ENCODE data around the gene MAP3K7. TPM values are rescaled to one million over a fixed set of nuclear protein-coding genes. Genes with fewer than 3 reads are reported as not detected.
A peak's percentile ranks its signal among the peaks of the same experiment; 100 is the strongest.

Gene MAP3K7
- 10 to 100 TPM; 21.1 to 25.6 (median 24.2) TPM for total RNA-seq
- 35.2 TPM for total RNA-seq (2013)
- 39.8 to 115 (median 79.2) reads per million in 29 experiments for total RNA-seq

DNA sequence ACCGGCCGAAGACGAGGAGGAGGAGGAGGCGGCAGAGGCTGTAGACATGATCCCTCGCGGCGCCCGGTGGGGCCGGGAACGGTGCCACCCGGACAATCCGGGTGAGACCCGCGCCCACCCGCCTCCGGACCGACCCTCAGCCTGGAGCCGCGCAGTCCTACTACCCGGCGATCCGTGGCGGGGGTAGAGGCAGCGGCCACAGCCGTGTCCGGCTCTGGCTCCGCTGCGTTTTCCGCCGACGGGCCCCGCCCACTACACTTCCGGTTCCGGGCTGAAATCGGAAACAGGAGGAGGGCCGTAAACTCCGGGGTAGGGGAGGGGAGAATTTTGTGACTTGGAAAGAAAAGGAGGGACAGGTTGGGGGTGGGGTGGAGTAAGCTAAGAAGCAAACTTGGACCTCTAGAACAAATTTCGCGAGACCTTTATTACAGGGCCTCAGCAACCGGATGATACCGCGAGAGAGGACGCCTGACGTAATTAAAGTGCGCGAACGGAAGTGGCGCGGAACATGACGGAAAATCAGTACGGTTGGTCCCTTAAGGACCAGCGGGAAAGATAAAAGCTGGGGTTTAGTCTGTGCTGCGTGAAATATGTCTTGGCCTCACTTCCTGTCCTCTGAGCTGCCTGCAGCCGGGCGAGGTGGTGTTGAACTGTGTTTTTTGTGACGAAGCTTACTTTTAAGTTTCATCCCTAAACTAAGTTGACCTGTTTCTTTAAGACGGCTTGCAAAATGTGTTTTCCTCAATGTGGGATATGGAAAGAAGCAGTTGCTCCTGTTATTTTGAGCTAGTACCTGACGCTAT, at the start of gene MAP3K7:
Gene MAP3K7 (minus strand): TSS at position 237 of the 803 bp plus-strand sequence. CDS start 189 bp downstream, at position 48.
- Histone ChIP-seq H3K9me3 (no peaks in the 10 kb centered on the region), H3K27me3 (replicated peaks in 1 of 2; ENCODE audit: control insufficient read depth in 2 of 2, extremely low read depth in 1 of 2, insufficient read depth in 2 of 2, low read length in 1 of 2) (peaks cover 0 to 3% of the 10 kb centered on the region in 2 experiments), H3K36me3 (ENCODE audit: control insufficient read depth in 2 of 2, extremely low read depth in 1 of 2, insufficient read depth in 1 of 2, low read length in 1 of 2) (no peaks in the 10 kb centered on the region), H3K4me3 (ENCODE audit: control insufficient read depth in 1 of 2, extremely low read depth in 1 of 2, low read length in 1 of 2) (peak within 1 kb of the TSS; percentile 73 to 91), H3K4me1 (ENCODE audit: control insufficient read depth in 1 of 2, extremely low read depth in 1 of 2, insufficient read depth in 2 of 2, low read length in 2 of 2) (peaks cover 8 to 24% of the 10 kb centered on the region in 2 experiments), H3K27ac (ENCODE audit: low read length) (peak within 1 kb of the TSS; percentile 98)
- under 1% methylated on average over 52 of the region's 58 CpGs for WGBS (ENCODE audit: insufficient coverage)
- peak; percentile 80 to 97 (median 90) for DNase-seq
- Mint-ChIP-seq H3K27me3 (peaks cover 2 to 4% of the 10 kb centered on the region in 2 donors), H3K4me1 (peaks cover 47% of the 10 kb centered on the region in 3 donors), H3K9me3 (no peaks in the 10 kb centered on the region), H3K4me3 (peak within 1 kb of the TSS; percentile 90 to 97 (median 94)), H3K36me3 (no peaks in the 10 kb centered on the region), H3K27ac (peak within 1 kb of the TSS; percentile 99)
- CTCF ChIA-PET: interaction anchor here (0.5 to 1.0 kb wide), 5 partner anchors 10 to 1507 kb away, joined by 3 to 5 read pairs (median 3); partner anchors contain the start of genes MDN1 (in 1 of the 2) and PNRC1 (in 1 of the 2)
- POLR2A ChIA-PET: interaction anchor here (0.5 to 0.9 kb wide), 4 partner anchors 12 to 768 kb away, joined by 3 to 5 read pairs (median 3); partner anchors contain the start of gene MDN1 (in 1 of the 2)
- ATAC-seq (replicated peaks in 1 of 4): peak; percentile 84 to 87 (median 84)

DNA sequence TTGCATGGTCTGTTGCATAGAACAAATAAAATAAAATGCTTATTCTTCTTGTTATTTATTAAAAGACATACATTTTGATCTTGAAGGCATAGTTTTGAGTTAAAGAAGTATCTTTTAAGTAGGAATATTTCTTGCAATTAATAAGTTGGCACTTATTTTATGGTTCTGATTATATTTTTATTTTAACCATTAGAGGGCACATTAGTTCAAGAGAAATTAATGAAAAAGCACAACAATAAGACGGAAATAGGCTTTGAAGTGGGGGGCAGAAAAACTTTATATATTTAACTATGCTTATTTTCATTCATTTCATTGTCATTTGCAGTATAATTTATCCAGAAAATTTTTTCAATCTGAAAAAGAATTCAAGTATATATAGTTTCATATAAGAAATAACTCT, 44.2 kb upstream of the MAP3K7 start:
- no CpG with 5 or more reads among the region's 1 CpG for WGBS (ENCODE audit: insufficient coverage)
- H3K27me3 Mint-ChIP-seq: peaks cover 17 to 20% of the 10 kb centered on the region in 2 donors
- ChIA-PET POLR2A (no interaction called here), CTCF (interaction anchor here in 1 of 2 donors (0.5 kb wide), 1 partner anchor 139 kb away, joined by 3 read pairs; no protein-coding TSS in a partner anchor)
- H3K4me3 ChIP-seq (ENCODE audit: control insufficient read depth in 1 of 2, extremely low read depth in 1 of 2, low read length in 1 of 2): no peak overlapping the region
- H3K36me3 Mint-ChIP-seq: no peaks in the 10 kb centered on the region
- H3K27me3 ChIP-seq (replicated peaks in 1 of 2; ENCODE audit: control insufficient read depth in 2 of 2, extremely low read depth in 1 of 2, insufficient read depth in 2 of 2, low read length in 1 of 2): no peaks in the 10 kb centered on the region
- H3K36me3 ChIP-seq (ENCODE audit: control insufficient read depth in 2 of 2, extremely low read depth in 1 of 2, insufficient read depth in 1 of 2, low read length in 1 of 2): no peaks in the 10 kb centered on the region
- H3K9me3 ChIP-seq: no peaks in the 10 kb centered on the region
- no peaks in the 10 kb centered on the region for H3K4me1 Mint-ChIP-seq
- DNase-seq (no peak), ATAC-seq (replicated peaks in 1 of 4) (no peak)
- H3K9me3 Mint-ChIP-seq: peaks cover 0 to 8% (median 3%) of the 10 kb centered on the region in 3 donors
- no peak overlapping the region for H3K27ac Mint-ChIP-seq
- H3K27ac ChIP-seq (ENCODE audit: low read length): no peak overlapping the region
- H3K4me1 ChIP-seq (ENCODE audit: control insufficient read depth in 1 of 2, extremely low read depth in 1 of 2, insufficient read depth in 2 of 2, low read length in 2 of 2): no peaks in the 10 kb centered on the region
- H3K4me3 Mint-ChIP-seq: no peak overlapping the region

DNA sequence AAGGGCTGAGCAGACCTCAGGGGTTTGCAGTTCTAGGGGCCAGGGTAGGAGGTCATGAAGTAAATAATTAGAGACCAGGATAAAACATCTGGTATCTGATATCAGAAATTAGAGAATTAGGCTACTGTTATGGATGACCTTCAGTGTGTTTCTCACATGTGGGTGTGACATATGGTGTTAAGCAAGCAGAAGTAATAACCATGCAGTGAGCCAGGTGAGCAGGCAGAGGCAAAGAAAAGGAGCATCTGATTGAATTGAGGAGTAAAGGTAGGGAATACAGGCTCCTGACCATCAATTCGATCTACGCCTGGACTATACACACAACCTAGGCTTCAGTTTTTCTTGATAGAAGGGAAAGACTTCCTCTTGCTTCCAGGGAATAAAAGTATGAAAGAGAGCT, 34.7 kb upstream of the MAP3K7 start:
- Histone ChIP-seq H3K4me3 (ENCODE audit: control insufficient read depth in 1 of 2, extremely low read depth in 1 of 2, low read length in 1 of 2) (no peak overlapping the region), H3K36me3 (ENCODE audit: control insufficient read depth in 2 of 2, extremely low read depth in 1 of 2, insufficient read depth in 1 of 2, low read length in 1 of 2) (no peaks in the 10 kb centered on the region), H3K27ac (ENCODE audit: low read length) (no peak overlapping the region), H3K9me3 (no peaks in the 10 kb centered on the region), H3K4me1 (ENCODE audit: control insufficient read depth in 1 of 2, extremely low read depth in 1 of 2, insufficient read depth in 2 of 2, low read length in 2 of 2) (no peaks in the 10 kb centered on the region), H3K27me3 (replicated peaks in 1 of 2; ENCODE audit: control insufficient read depth in 2 of 2, extremely low read depth in 1 of 2, insufficient read depth in 2 of 2, low read length in 1 of 2) (peaks cover 0 to 13% of the 10 kb centered on the region in 2 experiments)
- Mint-ChIP-seq H3K4me3 (no peak overlapping the region), H3K36me3 (no peaks in the 10 kb centered on the region), H3K4me1 (no peaks in the 10 kb centered on the region), H3K27ac (no peak overlapping the region), H3K27me3 (peaks cover 51 to 60% of the 10 kb centered on the region in 2 donors), H3K9me3 (peaks cover 0 to 15% (median 7%) of the 10 kb centered on the region in 3 donors)
- WGBS (ENCODE audit: insufficient coverage): no CpG with 5 or more reads among the region's 2 CpGs
- DNase-seq: no peak
- POLR2A ChIA-PET: no interaction called here
- no peak for ATAC-seq (replicated peaks in 1 of 4)
- CTCF ChIA-PET: no interaction called here

DNA sequence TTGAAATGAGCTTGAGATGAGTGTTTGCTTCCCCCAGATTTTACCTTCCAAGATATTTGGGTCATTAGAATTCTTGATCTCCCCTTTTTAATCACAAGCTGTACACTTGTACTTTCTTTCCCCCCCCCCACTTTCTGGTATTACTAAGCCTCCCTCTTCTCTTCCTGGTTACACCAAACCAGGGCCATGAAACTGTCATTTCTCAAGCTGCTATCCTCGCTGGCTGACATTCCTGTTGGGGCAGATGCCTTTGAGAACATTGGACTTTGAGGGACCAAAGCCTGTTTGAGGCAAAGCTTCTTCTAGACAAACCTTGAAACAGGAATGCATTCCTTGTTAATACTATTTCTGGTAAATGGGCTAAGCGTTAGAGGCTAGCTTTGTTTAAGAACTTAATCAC, 32.3 kb upstream of the MAP3K7 start:
- Histone ChIP-seq H3K4me3 (ENCODE audit: control insufficient read depth in 1 of 2, extremely low read depth in 1 of 2, low read length in 1 of 2) (no peak overlapping the region), H3K36me3 (ENCODE audit: control insufficient read depth in 2 of 2, extremely low read depth in 1 of 2, insufficient read depth in 1 of 2, low read length in 1 of 2) (no peaks in the 10 kb centered on the region), H3K27ac (ENCODE audit: low read length) (no peak overlapping the region), H3K9me3 (no peaks in the 10 kb centered on the region), H3K27me3 (replicated peaks in 1 of 2; ENCODE audit: control insufficient read depth in 2 of 2, extremely low read depth in 1 of 2, insufficient read depth in 2 of 2, low read length in 1 of 2) (peaks cover 0 to 16% of the 10 kb centered on the region in 2 experiments), H3K4me1 (ENCODE audit: control insufficient read depth in 1 of 2, extremely low read depth in 1 of 2, insufficient read depth in 2 of 2, low read length in 2 of 2) (no peaks in the 10 kb centered on the region)
- Mint-ChIP-seq H3K4me1 (no peaks in the 10 kb centered on the region), H3K27ac (no peak overlapping the region), H3K4me3 (no peak overlapping the region), H3K36me3 (no peaks in the 10 kb centered on the region), H3K27me3 (peaks cover 54 to 62% of the 10 kb centered on the region in 2 donors), H3K9me3 (peaks cover 0 to 1% (median 1%) of the 10 kb centered on the region in 3 donors)
- POLR2A ChIA-PET: no interaction called here
- no CpG with 5 or more reads among the region's 2 CpGs for WGBS (ENCODE audit: insufficient coverage)
- ATAC-seq (replicated peaks in 1 of 4) (no peak), DNase-seq (no peak)
- CTCF ChIA-PET: interaction anchor here (0.6 kb wide), 2 partner anchors 135 to 679 kb away, joined by 5 to 6 read pairs; no protein-coding TSS in a partner anchor

DNA sequence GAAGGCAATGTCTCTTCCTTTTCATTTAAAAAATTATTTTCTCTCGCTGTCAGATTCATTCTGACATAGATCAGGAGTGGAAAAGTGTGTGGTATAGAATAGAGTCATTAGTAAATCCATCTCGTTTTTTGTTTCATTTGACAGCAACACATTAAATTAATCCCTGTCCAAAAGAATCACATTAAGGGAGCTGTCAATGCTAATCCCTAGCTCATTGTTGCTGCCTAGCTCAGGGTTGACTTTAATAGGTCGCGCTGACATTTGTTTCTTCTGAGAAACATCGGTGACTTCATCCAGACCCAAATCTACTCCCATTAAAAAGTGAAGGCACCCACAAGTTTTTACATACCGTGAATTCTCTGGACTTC, 25.4 kb upstream of the MAP3K7 start:
- Mint-ChIP-seq H3K4me3 (peak overlapping the region; percentile 5 to 94 (median 13)), H3K27me3 (peaks cover 58 to 69% of the 10 kb centered on the region in 2 donors), H3K27ac (no peak overlapping the region), H3K36me3 (no peaks in the 10 kb centered on the region), H3K9me3 (no peaks in the 10 kb centered on the region), H3K4me1 (peaks cover 9 to 18% (median 11%) of the 10 kb centered on the region in 3 donors)
- Histone ChIP-seq H3K4me1 (ENCODE audit: control insufficient read depth in 1 of 2, extremely low read depth in 1 of 2, insufficient read depth in 2 of 2, low read length in 2 of 2) (peaks cover 2 to 17% of the 10 kb centered on the region in 2 experiments), H3K27ac (ENCODE audit: low read length) (no peak overlapping the region), H3K9me3 (no peaks in the 10 kb centered on the region), H3K4me3 (ENCODE audit: control insufficient read depth in 1 of 2, extremely low read depth in 1 of 2, low read length in 1 of 2) (no peak overlapping the region), H3K36me3 (ENCODE audit: control insufficient read depth in 2 of 2, extremely low read depth in 1 of 2, insufficient read depth in 1 of 2, low read length in 1 of 2) (no peaks in the 10 kb centered on the region), H3K27me3 (replicated peaks in 1 of 2; ENCODE audit: control insufficient read depth in 2 of 2, extremely low read depth in 1 of 2, insufficient read depth in 2 of 2, low read length in 1 of 2) (peaks cover 2 to 27% of the 10 kb centered on the region in 2 experiments)
- no CpG with 5 or more reads among the region's 6 CpGs for WGBS (ENCODE audit: insufficient coverage)
- ATAC-seq (replicated peaks in 1 of 4): no peak
- ChIA-PET CTCF (interaction anchor here in 1 of 2 donors (0.9 kb wide), 1 partner anchor 328 kb away, joined by 3 read pairs; no protein-coding TSS in a partner anchor), POLR2A (no interaction called here)
- DNase-seq: no peak

DNA sequence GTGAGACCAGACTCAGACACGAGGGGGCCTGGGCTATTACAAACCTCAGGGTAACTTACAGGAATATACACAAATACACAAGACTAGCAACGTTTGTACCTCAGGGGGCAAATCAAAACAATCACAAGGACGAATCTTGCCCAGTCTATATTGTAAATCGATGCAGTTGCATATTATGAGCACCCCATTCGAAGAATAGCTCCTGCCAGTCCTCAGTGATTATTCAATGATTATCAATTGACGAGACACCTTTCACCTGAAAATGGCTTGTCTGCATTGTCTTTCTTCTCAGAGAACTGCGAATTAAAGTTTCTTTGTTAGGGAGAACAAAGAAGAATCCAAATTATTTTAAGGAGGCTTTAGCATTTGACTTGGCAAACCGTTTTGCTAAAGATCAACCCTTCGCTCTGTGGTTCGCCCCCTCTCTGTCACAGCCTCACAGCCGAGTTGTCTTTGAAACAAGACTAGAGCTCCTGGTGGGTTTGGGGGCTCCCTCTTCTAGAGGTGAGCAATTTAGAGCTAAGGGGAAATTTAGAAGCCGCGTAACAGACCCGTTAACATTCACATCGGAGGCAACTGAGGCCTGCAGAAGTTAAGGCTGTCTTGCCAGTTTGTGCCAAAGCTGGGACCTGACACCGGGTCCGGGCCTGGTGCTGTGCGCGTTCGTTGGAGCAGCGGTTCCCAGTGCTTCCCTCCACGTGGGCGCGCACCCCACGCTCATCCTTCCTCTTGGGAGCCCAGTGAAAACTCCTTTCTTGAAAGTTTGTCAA, 24.9 kb upstream of the MAP3K7 start:
- Mint-ChIP-seq H3K27ac (no peak overlapping the region), H3K27me3 (peaks cover 54 to 68% of the 10 kb centered on the region in 2 donors), H3K9me3 (no peaks in the 10 kb centered on the region), H3K4me1 (peaks cover 9 to 18% (median 11%) of the 10 kb centered on the region in 3 donors), H3K4me3 (peak overlapping the region; percentile 80 to 94 (median 82)), H3K36me3 (no peaks in the 10 kb centered on the region)
- 72% methylated on average over 20 of the region's 25 CpGs for WGBS (ENCODE audit: insufficient coverage)
- Histone ChIP-seq H3K27me3 (replicated peaks in 1 of 2; ENCODE audit: control insufficient read depth in 2 of 2, extremely low read depth in 1 of 2, insufficient read depth in 2 of 2, low read length in 1 of 2) (peaks cover 2 to 27% of the 10 kb centered on the region in 2 experiments), H3K4me1 (ENCODE audit: control insufficient read depth in 1 of 2, extremely low read depth in 1 of 2, insufficient read depth in 2 of 2, low read length in 2 of 2) (peaks cover 2 to 17% of the 10 kb centered on the region in 2 experiments), H3K4me3 (ENCODE audit: control insufficient read depth in 1 of 2, extremely low read depth in 1 of 2, low read length in 1 of 2) (peak overlapping the region; percentile 47 to 75), H3K36me3 (ENCODE audit: control insufficient read depth in 2 of 2, extremely low read depth in 1 of 2, insufficient read depth in 1 of 2, low read length in 1 of 2) (no peaks in the 10 kb centered on the region), H3K9me3 (no peaks in the 10 kb centered on the region), H3K27ac (ENCODE audit: low read length) (no peak overlapping the region)
- ATAC-seq (replicated peaks in 1 of 4) (no peak), DNase-seq (no peak)
- CTCF ChIA-PET: interaction anchor here in 1 of 2 donors (0.9 kb wide), 1 partner anchor 329 kb away, joined by 3 read pairs; no protein-coding TSS in a partner anchor
- POLR2A ChIA-PET: no interaction called here
